ENCODE data around the gene SIDT2. TPM values are rescaled to one million over a fixed set of nuclear protein-coding genes. Genes with fewer than 3 reads are reported as not detected.
A peak's percentile ranks its signal among the peaks of the same experiment; 100 is the strongest.

SIDT2 gene
- total and polyA plus RNA-seq, 3 donors from 2014 or later: 69.5 to 129 (median 93.8) TPM

DNA sequence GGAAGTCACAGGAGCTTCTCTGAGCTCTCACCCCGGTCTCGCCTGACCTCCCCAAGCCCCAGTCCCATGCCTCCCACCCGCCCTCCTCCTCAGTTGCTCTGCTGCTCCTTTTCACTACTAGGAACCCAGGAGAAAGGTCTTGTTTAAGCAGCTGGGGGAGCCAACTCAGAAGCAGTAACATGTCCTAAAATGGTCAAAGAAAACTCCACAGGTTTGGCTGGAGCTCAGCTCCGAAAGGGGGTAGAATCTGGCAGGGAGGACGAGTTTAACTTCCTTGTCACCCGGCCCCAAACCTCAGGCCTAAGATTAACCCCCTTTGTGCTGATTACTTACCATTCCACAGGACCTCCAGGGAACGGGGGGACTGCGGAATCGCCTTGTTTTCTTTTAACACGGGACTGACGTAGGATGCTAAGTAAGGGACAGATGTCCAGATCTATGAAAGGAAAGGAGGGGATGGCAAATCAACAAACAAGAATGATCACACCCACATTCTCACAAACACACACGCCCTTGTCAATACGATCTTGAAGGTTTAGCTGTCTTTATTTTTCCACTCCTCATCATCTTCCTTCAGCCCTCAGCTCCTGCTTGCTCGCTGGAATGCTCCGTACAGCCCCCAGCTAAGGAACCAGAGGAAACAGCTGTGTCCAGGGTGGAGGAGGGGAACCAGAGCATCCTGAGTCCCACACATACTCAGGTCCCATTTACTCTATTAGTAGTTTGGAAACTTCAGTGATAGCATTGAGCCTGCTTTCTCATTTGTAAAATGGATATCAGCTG is 39.8 kb downstream of the SIDT2 start:
- Histone ChIP-seq H3K36me3 (ENCODE audit: low read depth, missing control alignments) (no peaks in the 10 kb centered on the region), H3K4me1 (peaks cover 50% of the 10 kb centered on the region), H3K9me3 (no peaks in the 10 kb centered on the region), H3K27ac (peak overlapping the region; percentile 10 to 79), H3K27me3 (no peaks in the 10 kb centered on the region), H3K4me3 (no peak overlapping the region)
- DNase-seq: peak; percentile 35
- WGBS, 2 donors: 58 to 62% methylated on average over 15 of the region's 15 CpGs
- intact Hi-C loops (cut with DNase I; ENCODE audit: low total_unique reads): no loop called here
- TF ChIP-seq POLR2A (IDR thresholded peaks at IDR 0.05): no peak
- TF ChIP-seq, protein P1, sequence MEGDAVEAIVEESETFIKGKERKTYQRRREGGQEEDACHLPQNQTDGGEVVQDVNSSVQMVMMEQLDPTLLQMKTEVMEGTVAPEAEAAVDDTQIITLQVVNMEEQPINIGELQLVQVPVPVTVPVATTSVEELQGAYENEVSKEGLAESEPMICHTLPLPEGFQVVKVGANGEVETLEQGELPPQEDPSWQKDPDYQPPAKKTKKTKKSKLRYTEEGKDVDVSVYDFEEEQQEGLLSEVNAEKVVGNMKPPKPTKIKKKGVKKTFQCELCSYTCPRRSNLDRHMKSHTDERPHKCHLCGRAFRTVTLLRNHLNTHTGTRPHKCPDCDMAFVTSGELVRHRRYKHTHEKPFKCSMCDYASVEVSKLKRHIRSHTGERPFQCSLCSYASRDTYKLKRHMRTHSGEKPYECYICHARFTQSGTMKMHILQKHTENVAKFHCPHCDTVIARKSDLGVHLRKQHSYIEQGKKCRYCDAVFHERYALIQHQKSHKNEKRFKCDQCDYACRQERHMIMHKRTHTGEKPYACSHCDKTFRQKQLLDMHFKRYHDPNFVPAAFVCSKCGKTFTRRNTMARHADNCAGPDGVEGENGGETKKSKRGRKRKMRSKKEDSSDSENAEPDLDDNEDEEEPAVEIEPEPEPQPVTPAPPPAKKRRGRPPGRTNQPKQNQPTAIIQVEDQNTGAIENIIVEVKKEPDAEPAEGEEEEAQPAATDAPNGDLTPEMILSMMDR (IDR thresholded peaks at IDR 0.05): no peak

- H3K27ac ChIP-seq: peak overlapping the region; percentile 10 to 79
- 77 to 95% methylated on average over 9 of the region's 9 CpGs for WGBS, 2 donors
- intact Hi-C loops (cut with DNase I; ENCODE audit: low total_unique reads): no loop called here
- H3K36me3 ChIP-seq (ENCODE audit: low read depth, missing control alignments): no peaks in the 10 kb centered on the region
- no peaks in the 10 kb centered on the region for H3K9me3 ChIP-seq
- TF ChIP-seq, protein P1 (IDR thresholded peaks at IDR 0.05): no peak
- no peak for TF ChIP-seq POLR2A (IDR thresholded peaks at IDR 0.05)
- no peak for DNase-seq
- no peaks in the 10 kb centered on the region for H3K27me3 ChIP-seq
- H3K4me3 ChIP-seq: no peak overlapping the region
- peaks cover 50% of the 10 kb centered on the region for H3K4me1 ChIP-seq
These were observed 40.5 kb downstream of the SIDT2 start for GRCh38 chr11:117219001-117219400.

DNA sequence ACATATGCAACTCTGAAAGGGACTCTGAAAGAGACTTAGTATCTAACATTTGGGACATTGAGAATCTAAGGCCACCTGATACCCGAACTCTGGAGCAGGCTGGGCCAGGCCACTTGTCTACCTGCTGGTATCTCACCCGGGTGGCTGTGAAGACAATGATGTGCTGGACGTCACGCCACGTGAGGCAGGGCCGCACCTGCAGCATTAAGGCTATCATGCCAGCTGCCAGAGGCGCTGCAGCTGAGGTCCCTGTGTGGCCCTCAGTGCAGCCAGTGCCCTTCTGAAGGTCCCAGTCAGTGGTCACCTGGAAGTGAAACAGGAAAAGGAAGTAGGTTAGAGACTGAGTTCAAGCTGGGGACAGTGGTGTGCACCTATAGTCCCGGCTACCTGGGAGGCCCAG is 40.9 kb downstream of the SIDT2 start:
- Histone ChIP-seq H3K9me3 (no peaks in the 10 kb centered on the region), H3K27ac (peak overlapping the region in 1 of 2 donors; percentile 79), H3K36me3 (ENCODE audit: low read depth, missing control alignments) (no peaks in the 10 kb centered on the region), H3K27me3 (no peaks in the 10 kb centered on the region), H3K4me3 (no peak overlapping the region), H3K4me1 (peaks cover 50% of the 10 kb centered on the region)
- DNase-seq: no peak
- TF ChIP-seq, protein P1 (IDR thresholded peaks at IDR 0.05): no peak
- no peak for TF ChIP-seq POLR2A (IDR thresholded peaks at IDR 0.05)
- 89 to 90% methylated on average over 4 to 8 of the region's 8 CpGs for WGBS, 2 donors
- intact Hi-C loops (cut with DNase I; ENCODE audit: low total_unique reads): no loop called here

DNA sequence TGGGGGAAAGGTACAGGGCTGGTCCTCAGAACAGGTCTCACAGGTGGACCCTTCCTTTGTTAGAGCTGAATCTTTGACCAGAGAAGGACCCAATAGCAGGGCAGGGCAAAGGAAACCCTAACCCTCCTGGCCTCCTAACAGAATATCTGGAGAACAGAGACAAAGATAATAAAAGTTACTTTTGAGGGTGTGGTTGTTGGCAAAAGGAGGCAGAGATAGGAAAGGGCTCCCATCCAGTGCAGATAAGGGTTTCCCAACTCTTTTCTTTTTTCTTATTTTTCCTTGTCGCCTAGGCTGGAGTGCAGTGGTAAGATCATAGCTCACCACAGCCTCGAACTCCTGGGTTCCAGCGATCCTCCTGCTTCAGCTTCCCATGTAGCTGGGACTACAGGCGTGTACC is 41.5 kb downstream of the SIDT2 start:
- TF ChIP-seq POLR2A (IDR thresholded peaks at IDR 0.05): no peak
- TF ChIP-seq, protein P1 (IDR thresholded peaks at IDR 0.05): no peak
- Histone ChIP-seq H3K4me1 (peaks cover 50% of the 10 kb centered on the region), H3K36me3 (ENCODE audit: low read depth, missing control alignments) (no peaks in the 10 kb centered on the region), H3K4me3 (no peak overlapping the region), H3K27ac (peak overlapping the region; percentile 72 to 80), H3K27me3 (no peaks in the 10 kb centered on the region), H3K9me3 (no peaks in the 10 kb centered on the region)
- DNase-seq: no peak
- 76 to 84% methylated on average over 4 of the region's 4 CpGs for WGBS, 2 donors
- intact Hi-C loops (cut with DNase I; ENCODE audit: low total_unique reads): no loop called here

DNA sequence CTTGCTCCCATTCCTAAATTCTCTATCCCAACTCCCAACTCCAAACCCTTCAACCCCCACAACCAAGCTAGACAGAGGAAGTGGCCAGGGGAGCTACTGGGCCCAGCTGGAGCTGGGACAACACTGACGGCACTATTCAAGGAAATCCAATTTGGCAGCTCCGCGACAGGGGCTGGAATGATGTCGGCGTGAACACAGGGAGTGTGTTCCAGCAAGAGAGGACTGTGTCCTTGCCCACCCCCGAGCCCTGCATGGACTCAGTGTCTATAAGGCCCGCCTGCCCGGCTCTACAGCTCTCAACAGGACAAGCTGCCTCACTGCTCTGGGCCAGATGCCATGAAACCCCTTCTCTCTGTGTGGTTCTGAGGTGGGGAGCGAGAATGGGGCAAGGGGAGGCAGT is 42.0 kb downstream of the SIDT2 start:
- H3K27me3 ChIP-seq: no peaks in the 10 kb centered on the region
- H3K4me3 ChIP-seq: no peak overlapping the region
- TF ChIP-seq POLR2A (IDR thresholded peaks at IDR 0.05): no peak
- TF ChIP-seq, protein P1 (IDR thresholded peaks at IDR 0.05): no peak
- 49 to 56% methylated on average over 7 to 9 of the region's 9 CpGs for WGBS, 2 donors
- peaks cover 50% of the 10 kb centered on the region for H3K4me1 ChIP-seq
- no peaks in the 10 kb centered on the region for H3K36me3 ChIP-seq (ENCODE audit: low read depth, missing control alignments)
- DNase-seq: peak; percentile 51
- no peaks in the 10 kb centered on the region for H3K9me3 ChIP-seq
- intact Hi-C loops (cut with DNase I; ENCODE audit: low total_unique reads): no loop called here
- H3K27ac ChIP-seq: peak overlapping the region; percentile 72 to 80

All from testis (tissue), 3 donors.